HFFc6 (cell line): ENCODE measurements around the gene TMEM170B. TPM values are rescaled to one million over a fixed set of nuclear protein-coding genes. Genes with fewer than 3 reads are reported as not detected.

Experiments used
- DNase-seq: peaks from one replicate; pipeline ENCODE4 v3.0.0-alpha.2; 2018
- H3K27ac Mint-ChIP-seq: 2 replicates; pipeline ENCODE4 v1.8.0; 2020; ENCODE audit warnings: mild to moderate bottlenecking, mixed read lengths
- H3K27me3 Mint-ChIP-seq: 2 replicates; pipeline ENCODE4 v1.8.0; 2021; ENCODE audit warnings: mild to moderate bottlenecking, moderate library complexity, mixed read lengths; ENCODE audit not compliant: insufficient read depth
- H3K36me3 Mint-ChIP-seq: 2 replicates; pipeline ENCODE4 v1.8.0; 2021; ENCODE audit warnings: low read depth, mixed read lengths
- H3K4me1 Mint-ChIP-seq: 2 replicates; pipeline ENCODE4 v1.8.0; 2020; ENCODE audit warnings: low read depth, mixed read lengths
- H3K4me3 Mint-ChIP-seq: 2 replicates; pipeline ENCODE4 v1.8.0; 2020; ENCODE audit warnings: mild to moderate bottlenecking, moderate library complexity, mixed read lengths
- H3K9me3 Mint-ChIP-seq: 2 replicates; pipeline ENCODE4 v1.8.0; 2020; ENCODE audit warnings: mild to moderate bottlenecking, mixed read lengths
- total RNA-seq, 6 experiments: library from RNA; stranded (reverse); fragmentation: NEBNext Ultra II Directional; extraction: Animal tissue kit (Norgen Biotek cat#: 25700); gene quantifications; 2 replicates in 1 of 6; 3 replicates in 5 of 6; pipeline ENCODE4 v1.2.3, GENCODE V29; 2021
- TF ChIP-seq, protein P1 (sequence below): fragments of 200-600 bp; sonication (generic); IDR thresholded peaks from 2 replicates; pipeline ENCODE4 v1.5.0; 2021; ENCODE audit warnings: antibody characterized with exemption, mild to moderate bottlenecking

Gene TMEM170B
- total RNA-seq, 6 experiments from 2014 or later: 0.14 to 0.21 (median 0.19) TPM

DNA sequence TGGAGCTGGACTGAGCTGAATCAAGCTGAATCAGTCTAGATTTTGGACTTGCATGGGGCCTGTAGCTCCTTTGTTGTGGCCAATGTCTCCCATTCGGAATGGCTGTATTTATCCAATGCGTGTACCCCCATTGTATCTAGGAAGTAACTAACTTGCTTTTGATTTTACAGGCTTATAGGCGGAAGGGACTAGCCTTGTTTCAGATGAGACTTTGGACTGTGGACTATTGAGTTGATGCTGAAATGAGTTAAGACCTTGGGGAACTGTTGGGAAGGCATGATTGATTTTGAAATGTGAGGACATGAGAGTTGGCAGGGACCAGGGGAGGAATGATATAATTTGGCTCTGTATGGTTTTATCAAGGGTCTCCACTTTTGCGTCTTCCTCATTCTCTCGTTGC, 3.0 kb upstream of the TMEM170B start:
- Mint-ChIP-seq H3K4me3 (no peak overlapping the region), H3K27me3 (peaks cover 14% of the 10 kb centered on the region), H3K27ac (no peak overlapping the region), H3K9me3 (no peaks in the 10 kb centered on the region), H3K36me3 (no peaks in the 10 kb centered on the region), H3K4me1 (peaks cover 6% of the 10 kb centered on the region)
- no peak for DNase-seq
- TF ChIP-seq, protein P1, sequence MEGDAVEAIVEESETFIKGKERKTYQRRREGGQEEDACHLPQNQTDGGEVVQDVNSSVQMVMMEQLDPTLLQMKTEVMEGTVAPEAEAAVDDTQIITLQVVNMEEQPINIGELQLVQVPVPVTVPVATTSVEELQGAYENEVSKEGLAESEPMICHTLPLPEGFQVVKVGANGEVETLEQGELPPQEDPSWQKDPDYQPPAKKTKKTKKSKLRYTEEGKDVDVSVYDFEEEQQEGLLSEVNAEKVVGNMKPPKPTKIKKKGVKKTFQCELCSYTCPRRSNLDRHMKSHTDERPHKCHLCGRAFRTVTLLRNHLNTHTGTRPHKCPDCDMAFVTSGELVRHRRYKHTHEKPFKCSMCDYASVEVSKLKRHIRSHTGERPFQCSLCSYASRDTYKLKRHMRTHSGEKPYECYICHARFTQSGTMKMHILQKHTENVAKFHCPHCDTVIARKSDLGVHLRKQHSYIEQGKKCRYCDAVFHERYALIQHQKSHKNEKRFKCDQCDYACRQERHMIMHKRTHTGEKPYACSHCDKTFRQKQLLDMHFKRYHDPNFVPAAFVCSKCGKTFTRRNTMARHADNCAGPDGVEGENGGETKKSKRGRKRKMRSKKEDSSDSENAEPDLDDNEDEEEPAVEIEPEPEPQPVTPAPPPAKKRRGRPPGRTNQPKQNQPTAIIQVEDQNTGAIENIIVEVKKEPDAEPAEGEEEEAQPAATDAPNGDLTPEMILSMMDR: no peak

DNA sequence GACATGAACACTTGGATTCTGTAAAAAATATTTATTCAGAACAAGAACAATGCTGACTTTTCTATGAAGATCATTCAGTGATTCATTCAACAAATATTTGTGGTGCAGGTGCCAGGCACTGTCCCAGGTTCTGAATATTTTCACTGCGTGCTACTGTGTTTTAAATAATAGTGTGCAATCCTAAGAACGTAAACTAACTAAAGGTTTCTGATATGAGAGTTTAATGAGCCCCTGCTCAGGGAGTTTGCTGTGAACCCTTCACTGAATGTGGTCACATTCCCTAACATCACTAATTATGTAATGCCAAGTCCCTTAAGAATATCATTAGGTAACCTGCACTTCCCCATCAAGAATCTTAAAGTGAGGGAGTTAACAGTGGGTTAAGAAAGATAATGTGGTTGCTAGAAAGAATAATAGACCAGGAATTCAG, 1.7 kb upstream of the TMEM170B start:
- Mint-ChIP-seq H3K27ac (no peak overlapping the region), H3K9me3 (no peaks in the 10 kb centered on the region), H3K27me3 (peaks cover 18% of the 10 kb centered on the region), H3K4me3 (no peak overlapping the region), H3K36me3 (no peaks in the 10 kb centered on the region), H3K4me1 (peaks cover 6% of the 10 kb centered on the region)
- TF ChIP-seq, protein P1: no peak
- peak; percentile 25 for DNase-seq

DNA sequence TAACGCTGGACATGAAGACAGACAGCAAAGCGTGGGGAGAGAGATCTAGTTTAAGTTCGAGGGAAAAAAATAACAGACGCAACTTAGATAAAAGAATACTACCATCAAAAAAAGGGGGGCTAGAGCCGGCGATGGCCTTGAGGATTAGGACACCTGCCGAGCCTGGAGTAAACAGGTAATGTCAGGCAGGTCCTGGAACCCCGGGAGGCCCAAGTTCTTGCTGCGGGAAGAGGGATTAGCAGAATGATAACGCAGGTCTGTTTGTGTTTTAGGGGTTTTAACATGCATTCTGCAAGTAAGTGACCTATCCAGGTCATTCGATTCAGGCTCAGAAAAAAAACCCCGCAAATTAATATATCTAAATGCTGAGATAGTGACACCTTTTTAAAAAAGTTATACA, 754 bp upstream of the TMEM170B start:
- H3K9me3 Mint-ChIP-seq: no peaks in the 10 kb centered on the region
- no peaks in the 10 kb centered on the region for H3K36me3 Mint-ChIP-seq
- peaks cover 6% of the 10 kb centered on the region for H3K4me1 Mint-ChIP-seq
- no peak for DNase-seq
- peaks cover 18% of the 10 kb centered on the region for H3K27me3 Mint-ChIP-seq
- no peak overlapping the region for H3K27ac Mint-ChIP-seq
- TF ChIP-seq, protein P1: no peak
- peak overlapping the region; percentile 77 for H3K4me3 Mint-ChIP-seq

- Mint-ChIP-seq H3K4me3 (peak overlapping the region; percentile 49), H3K27me3 (peaks cover 17% of the 10 kb centered on the region), H3K4me1 (peaks cover 6% of the 10 kb centered on the region), H3K36me3 (no peaks in the 10 kb centered on the region), H3K27ac (no peak overlapping the region), H3K9me3 (no peaks in the 10 kb centered on the region)
- TF ChIP-seq, protein P1: no peak
- no peak for DNase-seq
These were observed 686 bp downstream of the TMEM170B start for GRCh38 chr6:11538052-11538818.

DNA sequence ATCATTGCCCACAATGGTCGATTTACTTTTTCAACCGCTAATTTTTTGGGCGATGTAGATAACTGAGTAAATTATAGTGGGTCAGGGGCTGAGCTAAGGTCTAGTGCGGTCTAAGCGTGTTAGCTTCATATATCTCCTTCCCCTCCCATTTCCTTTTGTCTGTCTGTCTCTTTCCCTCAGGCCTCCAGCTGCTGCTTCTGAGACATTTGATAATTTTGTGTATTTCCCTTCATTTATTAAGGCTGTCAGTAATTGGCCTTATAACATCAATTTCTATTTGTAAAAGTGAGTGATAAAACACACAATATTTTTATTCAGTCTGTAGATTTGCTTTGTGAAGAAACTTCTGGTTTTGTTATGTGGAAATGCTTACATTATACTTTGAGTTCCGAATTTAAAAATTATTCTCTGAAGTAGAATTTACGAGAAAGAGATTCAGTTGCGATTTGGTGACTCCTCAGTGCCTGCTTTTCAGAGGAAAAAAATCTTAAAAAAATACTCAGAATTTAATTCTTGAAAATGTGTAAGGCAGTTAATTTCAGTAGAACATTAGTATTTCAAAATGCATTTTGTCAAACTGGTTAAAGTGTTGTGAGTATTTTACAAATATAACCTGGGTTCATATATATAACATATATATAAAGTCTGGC, 1.4 kb downstream of the TMEM170B start:
- Mint-ChIP-seq H3K9me3 (no peaks in the 10 kb centered on the region), H3K27me3 (peaks cover 17% of the 10 kb centered on the region), H3K36me3 (no peaks in the 10 kb centered on the region), H3K4me3 (peak overlapping the region; percentile 49), H3K27ac (no peak overlapping the region), H3K4me1 (peaks cover 6% of the 10 kb centered on the region)
- DNase-seq: no peak
- TF ChIP-seq, protein P1: no peak
